ENCODE results near the gene BNIP5. TPM values are rescaled to one million over a fixed set of nuclear protein-coding genes. Genes with fewer than 3 reads are reported as not detected.

BNIP5 gene
- total RNA-seq, 2 experiments from 2014 or later, result not detected

GRCh38 chr6:36308514-36308913, 28.2 kb downstream of the BNIP5 start:
- POLR2A ChIA-PET, result no interaction called here
- ATAC-seq (ENCODE audit: poor library complexity), result no peak
- no peaks in the 10 kb centered on the region for H3K36me3 ChIP-seq (ENCODE audit: insufficient read depth, low read length)
- Mint-ChIP-seq H3K4me1 (ENCODE audit: low read depth) (no peaks in the 10 kb centered on the region), H3K27ac (no peak overlapping the region), H3K27me3 (no peaks in the 10 kb centered on the region), H3K36me3 (ENCODE audit: low read depth) (no peaks in the 10 kb centered on the region), H3K4me3 (no peak overlapping the region), H3K9me3 (no peaks in the 10 kb centered on the region)
- intact Hi-C loops (cut with DNase I, micrococcal nuclease), result no loop called here
- no peaks in the 10 kb centered on the region for H3K4me1 ChIP-seq (ENCODE audit: insufficient read depth, low read length)
- H3K4me3 ChIP-seq (ENCODE audit: low read length), result no peak overlapping the region
- CTCF ChIA-PET, result no interaction called here
- H3K27ac ChIP-seq (ENCODE audit: low read depth in 1 of 2, low read length in 2 of 2), result no peak overlapping the region
- no peaks in the 10 kb centered on the region for H3K27me3 ChIP-seq (ENCODE audit: control insufficient read depth in 1 of 2, insufficient read depth in 2 of 2, low read length in 2 of 2)
- no peak for TF ChIP-seq CTCF (IDR thresholded peaks at IDR 0.05)
- no peak for DNase-seq
- H3K9me3 ChIP-seq (ENCODE audit: control insufficient read depth in 1 of 2, insufficient read depth in 1 of 2, low read length in 2 of 2), result no peaks in the 10 kb centered on the region

GRCh38 chr6:36306375-36306774, 30.3 kb downstream of the BNIP5 start:
- ATAC-seq (ENCODE audit: poor library complexity), result no peak
- intact Hi-C loops (cut with DNase I, micrococcal nuclease), result no loop called here
- Histone ChIP-seq H3K4me3 (ENCODE audit: low read length) (no peak overlapping the region), H3K36me3 (ENCODE audit: insufficient read depth, low read length) (no peaks in the 10 kb centered on the region), H3K27ac (ENCODE audit: low read depth in 1 of 2, low read length in 2 of 2) (no peak overlapping the region), H3K9me3 (ENCODE audit: control insufficient read depth in 1 of 2, insufficient read depth in 1 of 2, low read length in 2 of 2) (no peaks in the 10 kb centered on the region), H3K27me3 (ENCODE audit: control insufficient read depth in 1 of 2, insufficient read depth in 2 of 2, low read length in 2 of 2) (no peaks in the 10 kb centered on the region), H3K4me1 (ENCODE audit: insufficient read depth, low read length) (peaks cover 8% of the 10 kb centered on the region)
- Mint-ChIP-seq H3K27me3 (peaks cover 7% of the 10 kb centered on the region), H3K27ac (no peak overlapping the region), H3K9me3 (no peaks in the 10 kb centered on the region), H3K36me3 (ENCODE audit: low read depth) (no peaks in the 10 kb centered on the region), H3K4me3 (no peak overlapping the region), H3K4me1 (ENCODE audit: low read depth) (peaks cover 7% of the 10 kb centered on the region)
- ChIA-PET CTCF (no interaction called here), POLR2A (no interaction called here)
- no peak for TF ChIP-seq CTCF (IDR thresholded peaks at IDR 0.05)
- DNase-seq, result no peak

GRCh38 chr6:36305885-36306284, 30.8 kb downstream of the BNIP5 start:
- Mint-ChIP-seq H3K27ac (no peak overlapping the region), H3K4me3 (no peak overlapping the region), H3K36me3 (ENCODE audit: low read depth) (no peaks in the 10 kb centered on the region), H3K4me1 (ENCODE audit: low read depth) (peaks cover 7% of the 10 kb centered on the region), H3K9me3 (no peaks in the 10 kb centered on the region), H3K27me3 (peaks cover 7% of the 10 kb centered on the region)
- H3K27ac ChIP-seq (ENCODE audit: low read depth in 1 of 2, low read length in 2 of 2), result no peak overlapping the region
- intact Hi-C loops (cut with DNase I, micrococcal nuclease), result no loop called here
- H3K4me3 ChIP-seq (ENCODE audit: low read length), result no peak overlapping the region
- H3K27me3 ChIP-seq (ENCODE audit: control insufficient read depth in 1 of 2, insufficient read depth in 2 of 2, low read length in 2 of 2), result no peaks in the 10 kb centered on the region
- H3K9me3 ChIP-seq (ENCODE audit: control insufficient read depth in 1 of 2, insufficient read depth in 1 of 2, low read length in 2 of 2), result no peaks in the 10 kb centered on the region
- no peak for DNase-seq
- ChIA-PET POLR2A (no interaction called here), CTCF (no interaction called here)
- ATAC-seq (ENCODE audit: poor library complexity), result no peak
- no peaks in the 10 kb centered on the region for H3K36me3 ChIP-seq (ENCODE audit: insufficient read depth, low read length)
- peaks cover 8% of the 10 kb centered on the region for H3K4me1 ChIP-seq (ENCODE audit: insufficient read depth, low read length)
- no peak for TF ChIP-seq CTCF (IDR thresholded peaks at IDR 0.05)
